Cardiac muscle cell (in vitro differentiated cells and primary cell): Measurements from ENCODE around the gene ITIH4. TPM values are rescaled to one million over a fixed set of nuclear protein-coding genes. Genes with fewer than 3 reads are reported as not detected.

ENCODE experiments used
- DNase-seq, 2 donors: peaks; one replicate each; pipeline versions ENCODE4 v3.0.0 to v3.0.0-alpha.2; 2010 to 2017; ENCODE audit warnings: low read depth in 1 of 2, low spot score in 1 of 2
- H3K27ac ChIP-seq: fragments of 200-600 bp; sonication (generic); 2 replicates; pipeline ENCODE4 v1.5.1; 2016
- H3K27me3 ChIP-seq: fragments of 200-600 bp; sonication (generic); 2 replicates; pipeline ENCODE4 v1.6.0; 2016; ENCODE audit warnings: control low read depth
- H3K36me3 ChIP-seq: fragments of 200-600 bp; sonication (generic); 2 replicates; pipeline ENCODE4 v1.5.1; 2016; ENCODE audit warnings: control low read depth
- H3K4me1 ChIP-seq: fragments of 200-600 bp; sonication (generic); 2 replicates; pipeline ENCODE4 v1.8.1; 2017; ENCODE audit warnings: low read depth, mild to moderate bottlenecking, mixed run types
- H3K4me3 ChIP-seq: fragments of 200-600 bp; sonication (generic); 2 replicates; pipeline ENCODE4 v1.5.1; 2016; ENCODE audit warnings: mild to moderate bottlenecking
- H3K9me3 ChIP-seq: fragments of 200-600 bp; sonication (generic); 2 replicates; pipeline ENCODE4 v1.5.1; 2017; ENCODE audit warnings: low read depth, mild to moderate bottlenecking, control low read depth
- polyA plus RNA-seq: library from polyadenylated mRNA; unstranded; fragments of >200 nt; fragmentation: Nextera tagmentation; extraction: Ambion mirVana; gene quantifications from 2 replicates; pipeline ENCODE4 v1.2.1, GENCODE V29; 2016
- total RNA-seq: library from RNA; depleted of rRNA; stranded (reverse); fragments of >200 nt; gene quantifications from 2 replicates; pipeline ENCODE4 v1.2.3, GENCODE V29; 2016
- TF ChIP-seq, protein P1 (sequence below): IDR thresholded peaks from 2 replicates; pipeline ENCODE4 v1.5.1; 2012; ENCODE audit warnings: low read depth, mild to moderate bottlenecking, low read length

Gene ITIH4
- total and polyA plus RNA-seq, 2 experiments from 2014 or later, result 2.0 to 2.9 TPM

DNA sequence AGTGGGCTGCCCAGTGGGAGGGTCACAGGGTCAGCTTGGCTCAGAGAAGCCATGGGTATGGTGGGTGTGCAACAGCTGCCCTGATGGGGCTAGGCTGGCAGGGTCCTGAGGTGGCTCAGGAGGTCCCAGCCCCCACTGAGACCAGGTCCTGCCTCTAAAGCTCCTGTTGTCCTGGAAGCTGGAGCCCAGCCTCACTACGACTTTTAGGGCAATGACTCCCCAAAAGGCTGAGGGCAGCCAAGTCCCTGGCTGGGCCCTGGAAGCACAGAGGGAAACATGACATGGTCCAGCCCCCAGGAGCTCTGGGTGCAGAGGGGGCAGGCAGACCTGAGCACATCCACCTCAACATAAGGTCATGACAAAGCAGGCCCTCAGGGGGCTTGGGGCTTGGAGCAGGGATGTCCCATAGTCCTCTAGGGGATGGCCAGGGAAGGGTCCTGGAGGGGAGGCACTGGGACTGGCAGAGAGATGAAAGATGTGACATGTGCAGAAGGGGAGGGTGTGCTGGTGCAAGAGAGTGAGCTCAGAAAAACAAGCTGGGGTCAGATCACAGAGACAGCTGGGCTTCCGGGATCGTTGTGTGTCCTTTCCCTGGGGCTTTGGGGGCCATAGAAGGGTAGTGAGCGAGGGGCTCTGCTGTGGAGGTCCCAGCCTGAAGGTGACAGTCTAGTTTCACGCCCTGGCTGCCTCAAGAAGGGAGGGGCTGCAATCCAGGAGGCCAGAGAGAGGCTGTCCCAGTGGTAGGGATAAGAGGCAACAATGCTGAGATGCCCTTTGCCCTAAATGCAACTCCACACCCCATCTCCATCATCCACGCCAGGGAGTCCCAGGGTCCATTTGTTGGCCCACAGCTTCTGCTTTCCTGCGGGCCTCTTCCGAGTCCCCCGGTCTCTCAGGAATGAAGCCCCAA lies 36.5 kb downstream of the ITIH4 start:
- Histone ChIP-seq H3K36me3 (no peaks in the 10 kb centered on the region), H3K27me3 (no peaks in the 10 kb centered on the region), H3K27ac (no peak overlapping the region), H3K4me1 (no peaks in the 10 kb centered on the region), H3K9me3 (no peaks in the 10 kb centered on the region), H3K4me3 (no peak overlapping the region)
- DNase-seq, result no peak
- TF ChIP-seq, protein P1, sequence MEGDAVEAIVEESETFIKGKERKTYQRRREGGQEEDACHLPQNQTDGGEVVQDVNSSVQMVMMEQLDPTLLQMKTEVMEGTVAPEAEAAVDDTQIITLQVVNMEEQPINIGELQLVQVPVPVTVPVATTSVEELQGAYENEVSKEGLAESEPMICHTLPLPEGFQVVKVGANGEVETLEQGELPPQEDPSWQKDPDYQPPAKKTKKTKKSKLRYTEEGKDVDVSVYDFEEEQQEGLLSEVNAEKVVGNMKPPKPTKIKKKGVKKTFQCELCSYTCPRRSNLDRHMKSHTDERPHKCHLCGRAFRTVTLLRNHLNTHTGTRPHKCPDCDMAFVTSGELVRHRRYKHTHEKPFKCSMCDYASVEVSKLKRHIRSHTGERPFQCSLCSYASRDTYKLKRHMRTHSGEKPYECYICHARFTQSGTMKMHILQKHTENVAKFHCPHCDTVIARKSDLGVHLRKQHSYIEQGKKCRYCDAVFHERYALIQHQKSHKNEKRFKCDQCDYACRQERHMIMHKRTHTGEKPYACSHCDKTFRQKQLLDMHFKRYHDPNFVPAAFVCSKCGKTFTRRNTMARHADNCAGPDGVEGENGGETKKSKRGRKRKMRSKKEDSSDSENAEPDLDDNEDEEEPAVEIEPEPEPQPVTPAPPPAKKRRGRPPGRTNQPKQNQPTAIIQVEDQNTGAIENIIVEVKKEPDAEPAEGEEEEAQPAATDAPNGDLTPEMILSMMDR, result no peak

DNA sequence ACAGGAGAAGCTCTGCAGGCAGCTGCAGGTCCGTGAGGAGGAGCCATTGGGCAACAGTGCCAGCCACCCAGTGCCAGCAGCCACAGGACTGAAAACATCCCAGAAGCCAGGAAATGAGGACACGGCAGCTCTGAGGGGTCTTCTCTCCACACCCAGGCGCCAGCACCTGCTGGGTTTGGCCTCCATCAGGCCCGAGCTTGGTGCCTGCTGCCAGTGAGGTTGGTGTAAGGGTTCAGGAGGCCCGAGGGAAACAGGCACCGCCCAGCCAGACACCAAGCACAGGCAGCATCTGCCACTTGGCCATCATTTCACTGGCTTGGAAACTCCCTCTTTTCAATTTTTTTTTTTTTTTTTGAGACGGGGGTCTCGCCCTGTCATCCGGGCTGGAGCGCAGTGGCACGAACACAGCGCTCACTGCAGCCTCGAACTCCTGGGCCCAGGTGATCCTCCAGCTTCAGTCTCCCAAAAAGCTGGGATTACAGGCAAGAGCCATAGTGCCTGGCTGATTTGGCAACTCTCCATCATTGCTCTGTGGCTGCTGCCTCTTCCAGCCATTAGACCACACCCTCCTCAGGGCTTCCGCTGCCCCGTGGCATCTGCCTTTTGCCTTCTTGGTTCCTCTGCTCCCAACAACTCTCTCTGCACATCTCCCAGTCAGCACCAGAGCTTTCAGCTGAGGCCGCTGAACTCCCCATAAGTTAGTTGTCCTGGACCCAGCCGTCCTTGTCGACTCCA lies 37.3 kb downstream of the ITIH4 start:
- H3K36me3 ChIP-seq, result no peaks in the 10 kb centered on the region
- H3K27ac ChIP-seq, result no peak overlapping the region
- DNase-seq, result peak in 1 of 2 donors; percentile 27
- H3K4me1 ChIP-seq, result no peaks in the 10 kb centered on the region
- H3K4me3 ChIP-seq, result no peak overlapping the region
- H3K9me3 ChIP-seq, result no peaks in the 10 kb centered on the region
- TF ChIP-seq, protein P1, result no peak
- no peaks in the 10 kb centered on the region for H3K27me3 ChIP-seq

DNA sequence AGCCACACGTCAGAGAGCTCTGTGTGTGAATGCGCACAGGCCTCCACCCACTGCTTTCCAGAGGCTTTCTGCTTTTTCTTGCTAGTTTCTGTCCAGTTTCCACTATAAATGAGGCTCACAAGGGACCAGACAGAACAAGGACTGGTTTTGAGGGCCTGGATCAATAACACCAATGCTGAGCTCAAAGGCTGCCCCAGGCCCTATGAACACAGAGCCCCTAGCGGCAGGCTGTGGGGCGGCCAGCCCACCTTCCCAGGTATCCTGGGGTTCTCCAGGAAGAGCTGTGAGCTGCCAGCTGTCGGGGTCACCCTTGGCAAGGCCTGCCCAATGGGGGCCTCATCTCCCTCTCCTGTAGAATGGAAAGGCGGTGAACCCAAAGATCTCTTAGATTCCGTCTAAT lies 38.1 kb downstream of the ITIH4 start:
- Histone ChIP-seq H3K4me1 (no peaks in the 10 kb centered on the region), H3K4me3 (no peak overlapping the region), H3K27ac (no peak overlapping the region), H3K9me3 (no peaks in the 10 kb centered on the region), H3K36me3 (no peaks in the 10 kb centered on the region), H3K27me3 (no peaks in the 10 kb centered on the region)
- DNase-seq, result peak in 1 of 2 donors; percentile 15
- TF ChIP-seq, protein P1, result peak; percentile 26

DNA sequence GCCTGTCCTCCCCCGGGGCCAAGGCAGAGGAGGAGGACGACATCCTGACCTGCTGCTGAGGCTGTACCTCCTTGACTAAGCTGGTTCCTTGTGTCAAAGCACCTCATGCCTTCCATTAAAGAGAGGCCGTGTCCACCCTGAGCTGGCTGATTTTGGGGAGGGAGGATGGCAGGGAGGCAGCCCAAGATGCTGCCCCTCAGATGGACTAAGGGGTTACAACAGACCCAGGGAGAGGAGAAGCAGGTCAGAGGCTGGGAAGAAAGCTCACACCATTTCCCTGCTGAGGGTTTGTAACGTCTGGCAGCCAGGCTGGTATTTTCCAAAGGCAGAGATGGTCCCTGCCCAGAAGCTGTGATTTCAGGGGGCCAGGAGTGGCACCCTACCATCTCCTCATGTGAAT lies 38.5 kb downstream of the ITIH4 start:
- Histone ChIP-seq H3K27me3 (no peaks in the 10 kb centered on the region), H3K4me3 (no peak overlapping the region), H3K9me3 (no peaks in the 10 kb centered on the region), H3K27ac (no peak overlapping the region), H3K4me1 (no peaks in the 10 kb centered on the region), H3K36me3 (no peaks in the 10 kb centered on the region)
- DNase-seq, result no peak
- TF ChIP-seq, protein P1, result no peak

DNA sequence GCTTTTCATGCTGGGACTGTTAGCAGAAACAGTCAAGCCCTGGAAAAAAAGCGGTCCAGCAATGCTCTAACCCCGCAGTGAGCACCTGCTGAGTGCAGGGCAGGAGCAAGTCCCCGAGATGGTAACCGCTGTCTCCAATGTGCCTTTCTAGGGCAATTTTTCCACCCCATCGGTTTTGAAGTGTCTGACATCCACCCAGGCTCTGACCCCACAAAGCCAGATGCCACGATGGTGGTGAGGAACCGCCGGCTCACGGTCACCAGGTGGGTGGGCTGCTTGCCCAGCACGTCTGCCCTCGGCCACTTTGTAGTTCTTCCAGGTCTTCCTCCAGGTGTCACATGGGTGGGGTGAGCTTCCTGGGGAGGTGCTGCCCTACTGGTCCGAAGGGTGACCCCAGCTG lies 39.1 kb downstream of the ITIH4 start:
- no peaks in the 10 kb centered on the region for H3K27me3 ChIP-seq
- H3K4me1 ChIP-seq, result no peaks in the 10 kb centered on the region
- no peaks in the 10 kb centered on the region for H3K36me3 ChIP-seq
- no peaks in the 10 kb centered on the region for H3K9me3 ChIP-seq
- TF ChIP-seq, protein P1, result no peak
- DNase-seq, result no peak
- no peak overlapping the region for H3K4me3 ChIP-seq
- no peak overlapping the region for H3K27ac ChIP-seq
